Spleen (tissue), 7 donors: ENCODE measurements around the gene MCM3AP.

Experiments used
- CTCF ChIP-seq, 11 experiments: fragments of 200-600 bp in 7 of 11; fragments of 450-650 bp in 4 of 11; sonication (generic) in 4 of 11; IDR thresholded peaks in 8 of 11; conservative IDR thresholded peaks in 3 of 11; 1 replicate in 7 of 11; 2 replicates in 4 of 11; pipeline versions ENCODE4 v1.4.0 to v1.8.0; 2016 to 2021; ENCODE audit warnings: antibody characterized with exemption in 11 of 11, inconsistent platforms in 4 of 11, mild to moderate bottlenecking in 1 of 11
- POLR2AphosphoS5 ChIP-seq, 3 donors: sonication (generic); formaldehyde crosslinking; IDR thresholded peaks; one replicate each; pipeline ENCODE4 v1.5.1; 2017; ENCODE audit warnings: antibody characterized with exemption in 3 of 3
- donor health status: DM: no; HTN: no; CAD: no; lungs with moderate emphysema.
- donor health status: DM: no; HTN: no; CAD: no.
- donor health status: DM: no; HTN: no; CAD: no.

- no peak for TF ChIP-seq POLR2AphosphoS5 (IDR thresholded peaks at IDR 0.05)
- TF ChIP-seq CTCF (IDR thresholded peaks at IDR 0.05 in 8 of 11, conservative IDR thresholded peaks at IDR 0.05 in 3 of 11) = no peak
Observed at GRCh38 chr21:46327711-46328110, 42.3 kb upstream of the MCM3AP start.
